OCI-LY3 (cell line): Measurements from ENCODE around the gene CD96.

Experiments used
- EZH2phosphoT487 ChIP-seq: fragments of 200-600 bp; shearing (Covaris generic); IDR thresholded peaks from 2 replicates; pipeline ENCODE4 v1.6.1; 2018; ENCODE audit warnings: antibody characterized with exemption, mixed run types, low read depth
- TF ChIP-seq, protein P1 (sequence below): fragments of 200-600, 300-600 bp; sonication (generic); IDR thresholded peaks from 2 replicates; pipeline ENCODE4 v1.5.1; 2014; ENCODE audit warnings: antibody characterized with exemption, low read length, low read depth

DNA sequence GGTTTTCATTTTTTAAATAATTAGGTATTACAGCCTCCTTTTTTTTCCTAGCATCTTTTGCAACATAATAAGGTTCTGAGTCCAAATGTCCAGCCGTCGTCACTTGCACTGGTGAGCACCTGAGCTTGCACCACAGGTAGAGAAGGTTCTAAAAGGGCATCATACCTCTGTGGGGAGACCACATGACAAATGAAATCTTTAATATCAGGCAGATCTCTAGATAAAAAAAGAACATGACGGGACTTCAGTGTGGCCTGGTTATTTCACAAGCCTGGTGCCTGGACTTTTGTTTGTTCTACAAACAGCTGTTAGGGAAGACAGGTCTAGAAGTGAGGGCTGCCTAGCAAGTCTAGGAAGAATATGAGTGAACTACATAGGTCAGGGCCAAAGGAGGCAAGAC lies 49.6 kb downstream of the CD96 start:
- TF ChIP-seq, protein P1, sequence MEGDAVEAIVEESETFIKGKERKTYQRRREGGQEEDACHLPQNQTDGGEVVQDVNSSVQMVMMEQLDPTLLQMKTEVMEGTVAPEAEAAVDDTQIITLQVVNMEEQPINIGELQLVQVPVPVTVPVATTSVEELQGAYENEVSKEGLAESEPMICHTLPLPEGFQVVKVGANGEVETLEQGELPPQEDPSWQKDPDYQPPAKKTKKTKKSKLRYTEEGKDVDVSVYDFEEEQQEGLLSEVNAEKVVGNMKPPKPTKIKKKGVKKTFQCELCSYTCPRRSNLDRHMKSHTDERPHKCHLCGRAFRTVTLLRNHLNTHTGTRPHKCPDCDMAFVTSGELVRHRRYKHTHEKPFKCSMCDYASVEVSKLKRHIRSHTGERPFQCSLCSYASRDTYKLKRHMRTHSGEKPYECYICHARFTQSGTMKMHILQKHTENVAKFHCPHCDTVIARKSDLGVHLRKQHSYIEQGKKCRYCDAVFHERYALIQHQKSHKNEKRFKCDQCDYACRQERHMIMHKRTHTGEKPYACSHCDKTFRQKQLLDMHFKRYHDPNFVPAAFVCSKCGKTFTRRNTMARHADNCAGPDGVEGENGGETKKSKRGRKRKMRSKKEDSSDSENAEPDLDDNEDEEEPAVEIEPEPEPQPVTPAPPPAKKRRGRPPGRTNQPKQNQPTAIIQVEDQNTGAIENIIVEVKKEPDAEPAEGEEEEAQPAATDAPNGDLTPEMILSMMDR = no peak
- no peak for TF ChIP-seq EZH2phosphoT487
